IMR-90 (cell line): ENCODE results near the gene CROCC2. TPM values are rescaled to one million over a fixed set of nuclear protein-coding genes. Genes with fewer than 3 reads are reported as not detected.

Experiments
- ATAC-seq: fragments of 200-7000 bp; cut with Tn5 transposase; 2 replicates; pipeline ENCODE4 v1.9.1; 2020; ENCODE audit warnings: low read depth, mild to moderate bottlenecking, moderate library complexity
- BruUV-seq: library from RNA; stranded (reverse); fragments of 400-500 nt; replicated peaks from 2 replicates; lab custom pipeline; 2021; lab: Mats Ljungman, UMichigan
- CTCF ChIA-PET: fragments of 300-600 bp; formaldehyde crosslinking; extraction: SDS; loops from one replicate; lab custom pipeline; 2021; ENCODE audit warnings: antibody characterized with exemption; lab: Yijun Ruan, JAX
- POLR2A ChIA-PET: fragments of 300-600 bp; sonication (Branson Sonifier 250); formaldehyde crosslinking; loops from one replicate; lab custom pipeline; 2022; ENCODE audit warnings: antibody characterized with exemption; ENCODE audit not compliant: unreplicated experiment; lab: Charles Lee
- DNase-seq: peaks from one replicate; pipeline ENCODE4 v3.0.0; 2013
- H2AFZ ChIP-seq: replicated peaks from 2 replicates; pipeline ENCODE3; 2013; ENCODE audit warnings: low read length, mild to moderate bottlenecking; ENCODE audit not compliant: poor library complexity
- H2AK5ac ChIP-seq: 2 replicates; pipeline ENCODE4 v1.6.1; 2013; ENCODE audit warnings: low read depth, low read length, inconsistent platforms
- H2AK9ac ChIP-seq: replicated peaks from 2 replicates; pipeline ENCODE3; 2013; ENCODE audit warnings: mild to moderate bottlenecking, low read depth, low read length, moderate library complexity; ENCODE audit not compliant: poor library complexity
- H2BK120ac ChIP-seq: 2 replicates; pipeline ENCODE4 v1.6.1; 2013; ENCODE audit warnings: low read depth, low read length, inconsistent platforms
- H2BK15ac ChIP-seq: 3 replicates; pipeline ENCODE4 v1.6.1; 2013; ENCODE audit warnings: low read depth, low read length, inconsistent platforms
- H2BK20ac ChIP-seq: 2 replicates; pipeline ENCODE4 v1.6.1; 2013; ENCODE audit warnings: low read depth, mild to moderate bottlenecking, inconsistent platforms, low read length, moderate library complexity
- H2BK5ac ChIP-seq: 2 replicates; pipeline ENCODE4 v1.6.1; 2013; ENCODE audit warnings: mild to moderate bottlenecking, low read depth, low read length, inconsistent platforms; ENCODE audit not compliant: poor library complexity, severe bottlenecking
- H3K14ac ChIP-seq: replicated peaks from 2 replicates; pipeline ENCODE4 v1.6.1; 2013; ENCODE audit warnings: low read depth, low read length, inconsistent platforms
- H3K18ac ChIP-seq: 2 replicates; pipeline ENCODE4 v1.6.1; 2013; ENCODE audit warnings: low read depth, low read length, control low read depth
- H3K23ac ChIP-seq: 2 replicates; pipeline ENCODE4 v1.6.1; 2013; ENCODE audit warnings: low read depth, low read length, inconsistent platforms
- H3K27ac ChIP-seq: 2 replicates; pipeline ENCODE4 v1.5.1; 2013; ENCODE audit warnings: mild to moderate bottlenecking, control low read depth, low read length; ENCODE audit not compliant: insufficient read depth
- H3K27me3 ChIP-seq: 2 replicates; pipeline ENCODE4 v1.6.1; 2013; ENCODE audit warnings: low read length; ENCODE audit not compliant: control insufficient read depth, insufficient read depth
- H3K36me3 ChIP-seq: 2 replicates; pipeline ENCODE4 v1.6.1; 2013; ENCODE audit warnings: low read length, mixed read lengths; ENCODE audit not compliant: control insufficient read depth, insufficient read depth
- H3K4ac ChIP-seq: 2 replicates; pipeline ENCODE4 v1.6.1; 2013; ENCODE audit warnings: low read depth, low read length, inconsistent platforms
- H3K4me1 ChIP-seq: 2 replicates; pipeline ENCODE4 v1.6.1; 2013; ENCODE audit warnings: low read length, mixed read lengths; ENCODE audit not compliant: control insufficient read depth, insufficient read depth
- H3K4me2 ChIP-seq: 2 replicates; pipeline ENCODE4 v1.6.1; 2013; ENCODE audit warnings: low read depth, mild to moderate bottlenecking, control low read depth, low read length, moderate library complexity
- H3K4me3 ChIP-seq: 2 replicates; pipeline ENCODE4 v1.5.1; 2013; ENCODE audit warnings: low read depth, mild to moderate bottlenecking, control low read depth, low read length, moderate library complexity; ENCODE audit not compliant: insufficient read depth
- H3K56ac ChIP-seq: 2 replicates; pipeline ENCODE4 v1.6.1; 2013; ENCODE audit warnings: low read length, inconsistent platforms; ENCODE audit not compliant: insufficient read depth; ENCODE audit errors: extremely low read depth
- H3K79me1 ChIP-seq, 2 experiments: 2 replicates each; pipeline ENCODE4 v1.6.1; 2013; ENCODE audit warnings: low read length in 2 of 2, inconsistent platforms in 1 of 2, low read depth in 1 of 2
- H3K9ac ChIP-seq: 2 replicates; pipeline ENCODE4 v1.6.1; 2013; ENCODE audit warnings: low read depth, low read length, control low read depth
- H3K9me1 ChIP-seq: 2 replicates; pipeline ENCODE4 v1.6.1; 2013; ENCODE audit warnings: low read length, inconsistent platforms; ENCODE audit not compliant: insufficient read depth
- H3K9me3 ChIP-seq: 2 replicates; pipeline ENCODE4 v1.6.1; 2013; ENCODE audit warnings: low read length; ENCODE audit not compliant: control insufficient read depth, insufficient read depth
- H4K20me1 ChIP-seq: 2 replicates; pipeline ENCODE4 v1.6.1; 2013; ENCODE audit warnings: low read length, inconsistent platforms; ENCODE audit not compliant: insufficient read depth
- H4K5ac ChIP-seq: 2 replicates; pipeline ENCODE4 v1.6.1; 2013; ENCODE audit warnings: mild to moderate bottlenecking, low read depth, low read length, control low read depth
- H4K8ac ChIP-seq, 2 experiments: 2 replicates each; pipeline ENCODE4 v1.6.1; 2013; ENCODE audit warnings: low read depth in 2 of 2, low read length in 2 of 2, control low read depth in 1 of 2, inconsistent platforms in 1 of 2
- H4K91ac ChIP-seq: 2 replicates; pipeline ENCODE4 v1.6.1; 2013; ENCODE audit warnings: low read depth, low read length, inconsistent platforms; ENCODE audit not compliant: insufficient read depth
- BHLHE40 ChIP-seq: fragments of 150-350 bp; IDR thresholded peaks from 2 replicates; pipeline ENCODE4 v1.6.1; 2016; ENCODE audit warnings: mild to moderate bottlenecking, low read depth, low read length
- CEBPB ChIP-seq: IDR thresholded peaks from 2 replicates; pipeline ENCODE4 v1.6.1; 2012; ENCODE audit warnings: low read depth, low read length, improper control_type of control experiment
- CHD1 ChIP-seq: IDR thresholded peaks from 2 replicates; pipeline ENCODE4 v1.6.1; 2012; ENCODE audit warnings: low read depth, low read length, improper control_type of control experiment
- CTCF ChIP-seq: conservative IDR thresholded peaks from 2 replicates; pipeline ENCODE4 v1.5.1; 2012; ENCODE audit warnings: mild to moderate bottlenecking, low read depth, low read length, improper control_type of control experiment
- FOS ChIP-seq: fragments of 150-350 bp; IDR thresholded peaks from 2 replicates; pipeline ENCODE4 v1.6.1; 2016; ENCODE audit warnings: low read depth, low read length
- MAFK ChIP-seq: IDR thresholded peaks from 2 replicates; pipeline ENCODE4 v1.6.1; 2012; ENCODE audit warnings: low read depth, low read length, improper control_type of control experiment
- MAZ ChIP-seq: IDR thresholded peaks from 2 replicates; pipeline ENCODE4 v1.6.1; 2012; ENCODE audit warnings: low read depth, mild to moderate bottlenecking, low read length, improper control_type of control experiment, moderate library complexity, borderline replicate concordance
- MXI1 ChIP-seq: IDR thresholded peaks from 2 replicates; pipeline ENCODE4 v1.6.1; 2012; ENCODE audit warnings: low read depth, mild to moderate bottlenecking, low read length, moderate library complexity, borderline replicate concordance
- NFE2L2 ChIP-seq: fragments of 150-350 bp; IDR thresholded peaks from 2 replicates; pipeline ENCODE4 v1.6.1; 2016; ENCODE audit warnings: low read depth, mild to moderate bottlenecking, low read length
- POLR2A ChIP-seq: IDR thresholded peaks from 2 replicates; pipeline ENCODE4 v1.6.1; 2012; ENCODE audit warnings: mild to moderate bottlenecking, low read depth, low read length
- RAD21 ChIP-seq: IDR thresholded peaks from 2 replicates; pipeline ENCODE4 v1.6.1; 2012; ENCODE audit warnings: low read length, improper control_type of control experiment
- RCOR1 ChIP-seq: IDR thresholded peaks from 2 replicates; pipeline ENCODE4 v1.6.1; 2012; ENCODE audit warnings: mild to moderate bottlenecking, low read length, improper control_type of control experiment; ENCODE audit not compliant: insufficient replicate concordance
- RFX5 ChIP-seq: IDR thresholded peaks from 2 replicates; pipeline ENCODE4 v1.8.0; 2012; ENCODE audit warnings: low read depth, mild to moderate bottlenecking, low read length, moderate library complexity
- SMC3 ChIP-seq: fragments of 150-350 bp; IDR thresholded peaks from 2 replicates; pipeline ENCODE4 v1.6.1; 2016; ENCODE audit warnings: low read depth, mild to moderate bottlenecking, antibody characterized with exemption, low read length, moderate library complexity
- WGBS, 2 experiments: methylation state at CpG; one replicate each; pipeline versions ENCODE4 v1.1.5 to v1.1.7; 2013; ENCODE audit warnings: missing lambda C conversion rate in 2 of 2; ENCODE audit not compliant: insufficient read length in 1 of 2; ENCODE audit errors: extremely low coverage in 2 of 2; 5-methylcytosine and 5-hydroxymethylcytosine counted together
- dilution Hi-C: fragments of 300-500 bp; cut with HindIII; formaldehyde crosslinking; loops from one replicate; pipeline ENCODE4 v1.14.3; 2018; ENCODE audit warnings: low sequenced_read_pairs; ENCODE audit not compliant: unreplicated experiment
- in situ Hi-C: fragments of 300-500 bp; cut with MboI; formaldehyde crosslinking; loops from 3 replicates; pipeline ENCODE4 v1.14.3; 2019; ENCODE audit warnings: low sequenced_read_pairs, inconsistent platforms, mixed read lengths
- intact Hi-C: fragments of 100-400 bp; cut with micrococcal nuclease; formaldehyde crosslinking; loops from 2 replicates; pipeline ENCODE4 v1.10.0; 2022
- polyA plus RNA-seq, 3 experiments: library from polyadenylated mRNA; depleted of rRNA; stranded (reverse); fragments of >200 nt; gene quantifications; 2 replicates each; pipeline ENCODE4 v1.2.3, GENCODE V29; 2012; ENCODE audit warnings: low replicate concordance in 1 of 3
- total RNA-seq: library from RNA; depleted of rRNA; stranded (reverse); fragments of >200 nt; gene quantifications from 2 replicates; pipeline ENCODE4 v1.2.3, GENCODE V29; 2012
- TF ChIP-seq, protein P1 (sequence below): fragments of 150-350 bp; IDR thresholded peaks from 2 replicates; pipeline ENCODE4 v1.6.1; 2017; ENCODE audit warnings: mild to moderate bottlenecking, antibody characterized with exemption, low read length, low read depth
- TF ChIP-seq, protein P2 (sequence below): fragments of 150-350 bp; IDR thresholded peaks from 2 replicates; pipeline ENCODE4 v1.6.1; 2016; ENCODE audit warnings: low read depth, mild to moderate bottlenecking, low read length, moderate library complexity, borderline replicate concordance

The CROCC2 gene
- total and polyA plus RNA-seq, 2 of the 4 experiments (the other 2 are of a cell fraction), result not detected

DNA sequence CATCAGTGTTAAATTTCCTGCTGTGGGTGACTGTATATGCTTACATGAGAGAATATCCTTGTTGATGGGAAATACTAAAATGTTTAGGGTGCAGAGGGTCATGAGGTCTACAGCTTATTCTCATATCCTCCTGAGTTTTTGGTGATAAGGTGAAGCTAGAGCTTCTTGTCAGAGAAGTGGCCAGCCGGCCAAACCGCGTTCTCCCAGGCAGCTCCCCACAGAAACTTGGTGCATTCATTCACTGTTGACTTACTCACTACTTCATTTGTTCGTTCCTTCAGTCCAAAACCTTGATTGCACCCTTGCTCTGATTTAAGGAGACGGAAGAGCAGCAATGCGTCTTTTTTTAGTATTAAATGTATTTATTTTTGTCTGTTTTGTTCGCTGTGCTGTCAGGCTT is 101.0 kb downstream of the CROCC2 start:
- no peak for DNase-seq
- no peak overlapping the region for H3K18ac ChIP-seq
- BruUV-seq, result no TSS peak
- no peak overlapping the region for H2BK5ac ChIP-seq
- H4K5ac ChIP-seq, result no peak overlapping the region
- no peak for ATAC-seq
- peaks cover 14% of the 10 kb centered on the region for H3K36me3 ChIP-seq
- H3K9ac ChIP-seq, result no peak overlapping the region
- H3K27ac ChIP-seq, result no peak overlapping the region
- no peak overlapping the region for H4K8ac ChIP-seq
- ChIA-PET POLR2A (no interaction called here), CTCF (no interaction called here)
- H3K9me1 ChIP-seq, result peaks cover 8% of the 10 kb centered on the region; the same call in 1 of the 2 replicates
- in situ Hi-C loops (no loop called here), intact Hi-C loops (no loop called here), dilution Hi-C loops (no loop called here)
- no peak overlapping the region for H3K4me3 ChIP-seq
- no peak overlapping the region for H2BK20ac ChIP-seq
- H2AK9ac ChIP-seq, result no peak overlapping the region
- no peaks in the 10 kb centered on the region for H4K20me1 ChIP-seq
- no peak overlapping the region for H3K23ac ChIP-seq
- peaks cover 18% of the 10 kb centered on the region for H3K9me3 ChIP-seq
- no peak overlapping the region for H2AK5ac ChIP-seq
- TF ChIP-seq RFX5 (no peak), CHD1 (no peak), POLR2A (no peak), MXI1 (no peak), RAD21 (no peak), BHLHE40 (no peak), CTCF (no peak), SMC3 (no peak), RCOR1 (no peak), CEBPB (no peak), MAZ (no peak), NFE2L2 (no peak), FOS (no peak), MAFK (no peak)
- TF ChIP-seq, protein P1, sequence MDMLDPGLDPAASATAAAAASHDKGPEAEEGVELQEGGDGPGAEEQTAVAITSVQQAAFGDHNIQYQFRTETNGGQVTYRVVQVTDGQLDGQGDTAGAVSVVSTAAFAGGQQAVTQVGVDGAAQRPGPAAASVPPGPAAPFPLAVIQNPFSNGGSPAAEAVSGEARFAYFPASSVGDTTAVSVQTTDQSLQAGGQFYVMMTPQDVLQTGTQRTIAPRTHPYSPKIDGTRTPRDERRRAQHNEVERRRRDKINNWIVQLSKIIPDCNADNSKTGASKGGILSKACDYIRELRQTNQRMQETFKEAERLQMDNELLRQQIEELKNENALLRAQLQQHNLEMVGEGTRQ, result no peak
- TF ChIP-seq, protein P2, sequence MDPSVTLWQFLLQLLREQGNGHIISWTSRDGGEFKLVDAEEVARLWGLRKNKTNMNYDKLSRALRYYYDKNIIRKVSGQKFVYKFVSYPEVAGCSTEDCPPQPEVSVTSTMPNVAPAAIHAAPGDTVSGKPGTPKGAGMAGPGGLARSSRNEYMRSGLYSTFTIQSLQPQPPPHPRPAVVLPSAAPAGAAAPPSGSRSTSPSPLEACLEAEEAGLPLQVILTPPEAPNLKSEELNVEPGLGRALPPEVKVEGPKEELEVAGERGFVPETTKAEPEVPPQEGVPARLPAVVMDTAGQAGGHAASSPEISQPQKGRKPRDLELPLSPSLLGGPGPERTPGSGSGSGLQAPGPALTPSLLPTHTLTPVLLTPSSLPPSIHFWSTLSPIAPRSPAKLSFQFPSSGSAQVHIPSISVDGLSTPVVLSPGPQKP, result no peak
- H3K56ac ChIP-seq, result no peak overlapping the region
- no peak overlapping the region for H3K4ac ChIP-seq
- no peak overlapping the region for H2BK120ac ChIP-seq
- H2AFZ ChIP-seq, result no peak overlapping the region
- H2BK15ac ChIP-seq, result no peak overlapping the region
- no peaks in the 10 kb centered on the region for H3K27me3 ChIP-seq
- no peak overlapping the region for H3K14ac ChIP-seq
- H3K4me1 ChIP-seq, result peaks cover 13% of the 10 kb centered on the region; the same call in 1 of the 2 replicates
- H4K91ac ChIP-seq, result no peak overlapping the region
- peaks cover 0 to 5% of the 10 kb centered on the region in 2 experiments; a peak in 1 of 4 replicates for H3K79me1 ChIP-seq
- H3K4me2 ChIP-seq, result no peak overlapping the region
- 80% methylated on average over 1 of the region's 7 CpGs; no CpG with 5 or more reads in 1 of the 2 experiments for WGBS, 2 experiments
